ENCODE results near the gene MAP2K3. TPM values are rescaled to one million over a fixed set of nuclear protein-coding genes. Genes with fewer than 3 reads are reported as not detected.
"Not testable (repeated sequence)": the region's sequence is repeated elsewhere in the genome, so short reads cannot be mapped to it uniquely, and the experiment has no call there.

MAP2K3 gene
- total and polyA plus RNA-seq, 2 of the 8 experiments (the other 6 are each of a cell fraction or from before 2014, with no cell fraction given): 16.9 to 33.5 TPM

DNA sequence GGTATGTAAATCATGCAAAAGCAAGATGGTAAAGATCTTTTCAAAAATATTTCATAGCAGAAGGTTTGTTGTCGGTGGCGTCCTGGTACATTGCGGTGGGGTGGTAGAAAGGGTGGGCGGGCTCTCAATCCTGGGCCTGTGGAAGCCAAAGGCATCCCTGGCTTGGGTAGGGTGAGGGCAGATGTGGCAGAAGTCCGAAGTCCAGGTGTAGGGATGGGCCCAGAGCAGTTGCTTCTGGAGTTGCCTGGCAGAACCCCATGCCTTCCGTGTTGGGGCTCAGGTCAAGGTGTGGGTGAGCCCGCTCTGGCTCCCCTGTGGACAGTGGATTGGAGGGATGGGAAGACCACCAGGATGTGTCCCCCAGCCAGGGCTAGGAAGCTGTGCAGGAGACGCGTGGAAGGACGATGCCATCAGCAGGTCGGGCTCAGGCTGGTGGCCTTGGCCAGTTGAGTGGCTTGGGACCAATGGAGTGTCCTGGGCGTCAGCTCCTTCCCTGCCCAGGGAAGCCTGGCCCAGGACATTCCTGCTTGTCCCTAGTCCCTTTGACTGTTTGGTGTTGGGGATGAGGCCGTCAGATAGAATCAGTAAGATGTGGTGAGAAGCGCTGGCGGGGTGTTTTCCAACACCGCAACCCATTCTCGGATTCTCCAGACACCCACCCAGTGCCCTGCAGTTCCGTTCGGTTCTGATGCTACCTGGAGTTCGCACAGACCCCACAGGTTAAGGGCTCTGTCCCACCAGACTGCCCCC lies 21.1 kb downstream of the MAP2K3 start:
- H3K4me3 ChIP-seq (ENCODE audit: extremely low read depth in 1 of 4, insufficient read depth in 2 of 4, low read depth in 3 of 4, low read length in 4 of 4); H3K23ac ChIP-seq (ENCODE audit: insufficient read length); H3K27ac ChIP-seq (ENCODE audit: low read depth, low read length); H3K9ac ChIP-seq (replicated peaks in 1 of 4; ENCODE audit: extremely low read depth in 1 of 4, low read depth in 3 of 4, low read length in 3 of 4); H2BK12ac ChIP-seq (ENCODE audit: low read depth, low read length); H2BK15ac ChIP-seq (ENCODE audit: low read length); H3K27me3 ChIP-seq (replicated peaks in 1 of 4; ENCODE audit: control insufficient read depth in 3 of 4, extremely low read depth in 1 of 4, insufficient read depth in 3 of 4, low read length in 3 of 4); FAIRE-seq; H2AFZ ChIP-seq (ENCODE audit: low read length); H3K36me3 ChIP-seq (ENCODE audit: control insufficient read depth in 2 of 4, insufficient read depth in 4 of 4, low read length in 3 of 4); H3K23me2 ChIP-seq (ENCODE audit: low read depth, low read length); H3K56ac ChIP-seq (replicated peaks; ENCODE audit: insufficient read length, low read depth, low read length); H2BK20ac ChIP-seq (ENCODE audit: low read length); H4K20me1 ChIP-seq (replicated peaks in 1 of 2; ENCODE audit: control insufficient read depth in 1 of 2, insufficient read depth in 2 of 2, low read length in 2 of 2); H4K5ac ChIP-seq (ENCODE audit: insufficient read length, low read depth, low read length); CTCF ChIA-PET (ENCODE audit: partially characterized antibody); H2AK5ac ChIP-seq (ENCODE audit: low read depth, low read length); H4K91ac ChIP-seq (replicated peaks; ENCODE audit: insufficient read length, low read length); POLR2A ChIA-PET (ENCODE audit: partially characterized antibody); H4K8ac ChIP-seq (ENCODE audit: extremely low read depth, insufficient read depth, low read length); H3K18ac ChIP-seq (ENCODE audit: extremely low read depth, low read length); DNase-seq (ENCODE audit: low read depth in 1 of 2, low spot score in 2 of 2); H3K4me2 ChIP-seq (ENCODE audit: insufficient read depth in 1 of 2, low read depth in 2 of 2, low read length in 2 of 2); H2BK5ac ChIP-seq (ENCODE audit: low read depth, low read length); H3K14ac ChIP-seq (ENCODE audit: insufficient read length); H3K4ac ChIP-seq (replicated peaks; ENCODE audit: insufficient read length, low read depth, low read length); H3K79me1 ChIP-seq (ENCODE audit: low read depth, low read length); H3K4me1 ChIP-seq (replicated peaks in 1 of 4; ENCODE audit: control insufficient read depth in 3 of 4, insufficient read depth in 4 of 4, low read length in 3 of 4); H3K79me2 ChIP-seq (ENCODE audit: control insufficient read depth in 1 of 2, insufficient read depth in 2 of 2, low read length in 2 of 2); H2BK120ac ChIP-seq (replicated peaks; ENCODE audit: low read depth, low read length): not testable (repeated sequence)
- peaks cover 16 to 50% of the 10 kb centered on the region in 2 experiments for H3K9me3 ChIP-seq (ENCODE audit: insufficient read depth in 2 of 2, low read depth in 1 of 2, low read length in 1 of 2)
- 94% methylated on average over 15 of the region's 20 CpGs; no CpG with 5 or more reads in 1 of the 2 experiments for WGBS, 2 experiments (ENCODE audit: extremely low coverage in 1 of 2, insufficient coverage in 1 of 2, insufficient read length in 1 of 2, insufficient replicate concordance in 2 of 2, low coverage in 1 of 2, low lambda C conversion rate in 2 of 2, missing lambda C conversion rate in 1 of 2)
